ENCODE measurements around the gene HIVEP3.

DNA sequence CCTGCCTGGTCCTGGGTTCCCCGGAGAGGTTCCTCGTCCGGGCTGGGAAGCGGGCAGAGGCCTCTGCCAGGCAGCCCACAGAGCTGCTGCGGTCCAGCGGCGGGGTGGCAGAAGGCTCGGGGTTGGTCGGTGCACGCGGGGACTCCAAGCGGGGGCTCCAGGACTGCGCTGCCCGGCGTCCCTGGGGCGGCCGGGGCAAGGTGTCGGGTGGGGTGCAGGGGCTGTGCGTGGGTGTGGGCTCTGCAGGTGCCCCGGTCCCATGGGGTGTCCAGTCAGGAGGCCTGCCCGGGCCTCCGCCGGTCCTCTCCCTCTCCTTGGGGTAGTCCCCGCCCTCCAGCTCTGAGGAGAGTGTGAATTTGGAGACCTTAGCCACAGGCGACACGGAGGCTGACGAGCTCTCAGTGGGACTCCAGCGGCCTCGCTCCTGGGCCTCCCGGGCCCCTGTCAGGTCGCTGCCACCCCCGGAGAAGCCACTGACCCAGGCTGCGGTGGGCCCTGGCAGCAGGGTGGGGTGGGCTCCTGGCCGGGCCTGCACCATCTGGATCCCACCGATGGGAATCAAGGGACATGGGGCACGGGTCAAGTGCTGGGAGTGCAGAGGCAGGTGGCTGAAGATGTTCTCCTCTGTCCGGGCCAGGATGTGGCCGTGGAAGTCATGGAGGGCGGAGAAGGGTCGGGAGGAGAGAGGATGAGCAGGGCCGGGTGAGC lies 408.0 kb downstream of the HIVEP3 start:
- TF ChIP-seq, protein P1, sequence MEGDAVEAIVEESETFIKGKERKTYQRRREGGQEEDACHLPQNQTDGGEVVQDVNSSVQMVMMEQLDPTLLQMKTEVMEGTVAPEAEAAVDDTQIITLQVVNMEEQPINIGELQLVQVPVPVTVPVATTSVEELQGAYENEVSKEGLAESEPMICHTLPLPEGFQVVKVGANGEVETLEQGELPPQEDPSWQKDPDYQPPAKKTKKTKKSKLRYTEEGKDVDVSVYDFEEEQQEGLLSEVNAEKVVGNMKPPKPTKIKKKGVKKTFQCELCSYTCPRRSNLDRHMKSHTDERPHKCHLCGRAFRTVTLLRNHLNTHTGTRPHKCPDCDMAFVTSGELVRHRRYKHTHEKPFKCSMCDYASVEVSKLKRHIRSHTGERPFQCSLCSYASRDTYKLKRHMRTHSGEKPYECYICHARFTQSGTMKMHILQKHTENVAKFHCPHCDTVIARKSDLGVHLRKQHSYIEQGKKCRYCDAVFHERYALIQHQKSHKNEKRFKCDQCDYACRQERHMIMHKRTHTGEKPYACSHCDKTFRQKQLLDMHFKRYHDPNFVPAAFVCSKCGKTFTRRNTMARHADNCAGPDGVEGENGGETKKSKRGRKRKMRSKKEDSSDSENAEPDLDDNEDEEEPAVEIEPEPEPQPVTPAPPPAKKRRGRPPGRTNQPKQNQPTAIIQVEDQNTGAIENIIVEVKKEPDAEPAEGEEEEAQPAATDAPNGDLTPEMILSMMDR (IDR thresholded peaks at IDR 0.05; ENCODE audit: borderline replicate concordance, extremely low read depth, low read length, poor library complexity, severe bottlenecking) = no peak
- TF ChIP-seq EZH2 (IDR thresholded peaks at IDR 0.05; ENCODE audit: borderline replicate concordance, low read depth, low read length, severe bottlenecking) = no peak

Measured in DND-41 (cell line).